ENCODE results near the gene AVPR2.

GRCh38 chrX:153905481-153906095, 1.1 kb downstream of the AVPR2 start:
- TF ChIP-seq EZH2 (IDR thresholded peaks at IDR 0.05; ENCODE audit: low read length, unreplicated experiment) (no peak), CTCF (conservative IDR thresholded peaks at IDR 0.05; ENCODE audit: low read depth, low read length) (no peak)
